ENCODE measurements around the gene DYNLRB1. TPM values are rescaled to one million over a fixed set of nuclear protein-coding genes. Genes with fewer than 3 reads are reported as not detected.

Gene DYNLRB1
- total and polyA plus RNA-seq, 2 of the 13 experiments (the other 11 are each of a cell fraction or from before 2014, with no cell fraction given), result 140 to 244 TPM

DNA sequence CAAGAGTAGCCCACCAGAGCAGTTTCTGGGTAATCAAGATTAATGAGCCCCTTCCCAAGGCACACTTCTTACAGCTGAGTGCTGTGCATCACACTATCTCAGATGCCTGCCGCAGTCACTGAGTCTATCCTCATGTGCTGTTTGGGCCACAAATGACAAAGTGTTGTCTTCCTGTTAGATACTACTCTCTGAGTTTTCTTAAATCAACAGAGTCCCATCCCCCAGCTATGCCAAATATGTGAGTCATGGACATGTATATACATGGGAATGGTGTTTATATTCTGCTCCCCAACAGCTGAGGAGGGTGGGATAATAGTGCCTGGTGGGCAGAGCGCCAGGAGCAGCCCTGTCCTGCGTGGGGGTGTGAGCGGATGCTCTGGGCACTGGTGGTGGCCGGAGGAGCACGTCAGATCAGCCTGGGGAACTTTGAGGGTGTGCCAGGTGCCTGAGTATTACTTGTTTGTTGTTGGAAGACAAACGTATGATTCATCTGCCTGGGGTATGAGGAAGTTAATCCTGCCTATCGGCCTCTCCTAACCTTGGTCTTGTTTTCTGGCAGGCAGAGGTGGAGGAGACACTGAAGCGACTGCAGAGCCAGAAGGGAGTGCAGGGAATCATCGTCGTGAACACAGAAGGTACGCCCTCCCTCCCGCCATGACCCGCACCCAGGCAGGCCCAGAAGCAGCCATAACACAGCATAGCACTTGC, 9.6 kb downstream of the DYNLRB1 start:
- ATAC-seq (peak; percentile 81), DNase-seq (ENCODE audit: low spot score) (peak; percentile 98), FAIRE-seq (peak; percentile 70)
- ChIA-PET POLR2A (interaction anchor here (1.6 to 2.6 kb wide), 5 partner anchors 10 to 223 kb away, joined by 4 to 32 read pairs (median 7); partner anchors contain the start of genes AHCY, DYNLRB1 and TP53INP2), CTCF (ENCODE audit: low intra/inter-chr PET ratio, low total read pairs) (interaction anchor here (0.6 kb wide), 1 partner anchor 264 kb away, joined by 3 read pairs; no protein-coding TSS in a partner anchor)
- peaks cover 56% of the 10 kb centered on the region for H3K4me1 ChIP-seq (ENCODE audit: insufficient read depth, low read length)
- H3K27me3 ChIP-seq (ENCODE audit: control insufficient read depth in 1 of 2, insufficient read depth in 2 of 2, low read length in 2 of 2), result no peaks in the 10 kb centered on the region
- H3K9me3 ChIP-seq (ENCODE audit: low read length), result no peaks in the 10 kb centered on the region
- in situ Hi-C loops (cut with HindIII; ENCODE audit: extremely low pct_ligation_motif_present, low pct_unique_long_range_greater_than_20kb), result no loop called here
- WGBS (ENCODE audit: low lambda C conversion rate), result 40% methylated on average over 14 of the region's 14 CpGs
- H2AFZ ChIP-seq (ENCODE audit: low read length), result no peak overlapping the region
- intact Hi-C loops (cut with micrococcal nuclease; ENCODE audit: unreplicated experiment), result loop anchor here (2.0 kb wide), 1 partner anchor 23 kb away; no protein-coding TSS in a partner anchor
- no TSS peak for BruUV-seq (replicated peaks)
- peaks cover 42% of the 10 kb centered on the region for H4K20me1 ChIP-seq (ENCODE audit: insufficient read depth, low read length)
- peak overlapping the region; percentile 51 for H3K27ac ChIP-seq (ENCODE audit: extremely low read length, insufficient read depth, low read length)
- peak overlapping the region; percentile 52 for H3K4me2 ChIP-seq (ENCODE audit: low read depth, low read length)
- H3K79me2 ChIP-seq (ENCODE audit: insufficient read depth, low read length), result peaks cover 56% of the 10 kb centered on the region
- 0 out of 6 replicates have a peak overlapping the region, but pooled peaks of 1 of the 3 experiments have one; percentile 12 for H3K4me3 ChIP-seq (replicated peaks in 1 of 3; ENCODE audit: insufficient read depth in 1 of 3, low read depth in 2 of 3, low read length in 3 of 3)
- peak overlapping the region; percentile 30 for H3K9ac ChIP-seq (ENCODE audit: insufficient read depth, low read depth, low read length)
- H3K36me3 ChIP-seq (replicated peaks in 1 of 2; ENCODE audit: control insufficient read depth in 1 of 2, insufficient read depth in 2 of 2, low read length in 2 of 2), result peaks cover 33 to 48% of the 10 kb centered on the region in 2 experiments
- TF ChIP-seq EED (CRISPR knock-in tag; IDR thresholded peaks at IDR 0.05) (no peak), ZNF615 (CRISPR knock-in tag; IDR thresholded peaks at IDR 0.05; ENCODE audit: borderline replicate concordance) (0 out of 2 replicates have a peak, but pooled peaks have one; percentile 30), NFE2 (CRISPR knock-in tag; IDR thresholded peaks at IDR 0.05) (no peak), REXO4 (CRISPR knock-in tag; IDR thresholded peaks at IDR 0.05; ENCODE audit: borderline replicate concordance) (no peak), SUZ12 (IDR thresholded peaks at IDR 0.05; ENCODE audit: low read depth, low read length) (no peak), BRD4 (CRISPR knock-in tag; IDR thresholded peaks at IDR 0.05) (peak; percentile 34; the same call in 1 of the 2 replicates), ZFY (CRISPR knock-in tag; IDR thresholded peaks at IDR 0.05) (peak; percentile 41; the same call in 1 of the 2 replicates), MAFK (conservative IDR thresholded peaks at IDR 0.05 in 1 of 2, IDR thresholded peaks at IDR 0.05 in 1 of 2; ENCODE audit: low read length in 2 of 2) (peak in 1 of 2 experiments; percentile 53; a peak in 3 of 4 replicates), ETV6 (CRISPR knock-in tag; conservative IDR thresholded peaks at IDR 0.05) (no peak; the same call in 1 of the 2 replicates), FOXK2 (IDR thresholded peaks at IDR 0.05) (peak; percentile 94), ZNF720 (CRISPR knock-in tag; IDR thresholded peaks at IDR 0.05) (no peak), ZNF44 (CRISPR knock-in tag; IDR thresholded peaks at IDR 0.05) (no peak), IKZF4 (CRISPR knock-in tag; IDR thresholded peaks at IDR 0.05; ENCODE audit: borderline replicate concordance, low read depth, not compliant biosample characterization) (peak; percentile 26), SCMH1 (CRISPR knock-in tag; IDR thresholded peaks at IDR 0.05; ENCODE audit: borderline replicate concordance) (no peak), MTA3 (CRISPR knock-in tag; IDR thresholded peaks at IDR 0.05) (no peak), POLR2AphosphoS2 (IDR thresholded peaks at IDR 0.05; ENCODE audit: low read depth, low read length) (no peak), MYC (CRISPR knock-in tag; IDR thresholded peaks at IDR 0.05; ENCODE audit: borderline replicate concordance) (peak; percentile 72; the same call in 1 of the 2 replicates), XRCC5 (optimal IDR thresholded peaks at IDR 0.05; ENCODE audit: low read length) (peak; percentile 92)
- TF ChIP-seq, protein P1, sequence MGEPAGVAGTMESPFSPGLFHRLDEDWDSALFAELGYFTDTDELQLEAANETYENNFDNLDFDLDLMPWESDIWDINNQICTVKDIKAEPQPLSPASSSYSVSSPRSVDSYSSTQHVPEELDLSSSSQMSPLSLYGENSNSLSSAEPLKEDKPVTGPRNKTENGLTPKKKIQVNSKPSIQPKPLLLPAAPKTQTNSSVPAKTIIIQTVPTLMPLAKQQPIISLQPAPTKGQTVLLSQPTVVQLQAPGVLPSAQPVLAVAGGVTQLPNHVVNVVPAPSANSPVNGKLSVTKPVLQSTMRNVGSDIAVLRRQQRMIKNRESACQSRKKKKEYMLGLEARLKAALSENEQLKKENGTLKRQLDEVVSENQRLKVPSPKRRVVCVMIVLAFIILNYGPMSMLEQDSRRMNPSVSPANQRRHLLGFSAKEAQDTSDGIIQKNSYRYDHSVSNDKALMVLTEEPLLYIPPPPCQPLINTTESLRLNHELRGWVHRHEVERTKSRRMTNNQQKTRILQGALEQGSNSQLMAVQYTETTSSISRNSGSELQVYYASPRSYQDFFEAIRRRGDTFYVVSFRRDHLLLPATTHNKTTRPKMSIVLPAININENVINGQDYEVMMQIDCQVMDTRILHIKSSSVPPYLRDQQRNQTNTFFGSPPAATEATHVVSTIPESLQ (CRISPR knock-in tag; conservative IDR thresholded peaks at IDR 0.05), result no peak
- TF ChIP-seq, protein P2, sequence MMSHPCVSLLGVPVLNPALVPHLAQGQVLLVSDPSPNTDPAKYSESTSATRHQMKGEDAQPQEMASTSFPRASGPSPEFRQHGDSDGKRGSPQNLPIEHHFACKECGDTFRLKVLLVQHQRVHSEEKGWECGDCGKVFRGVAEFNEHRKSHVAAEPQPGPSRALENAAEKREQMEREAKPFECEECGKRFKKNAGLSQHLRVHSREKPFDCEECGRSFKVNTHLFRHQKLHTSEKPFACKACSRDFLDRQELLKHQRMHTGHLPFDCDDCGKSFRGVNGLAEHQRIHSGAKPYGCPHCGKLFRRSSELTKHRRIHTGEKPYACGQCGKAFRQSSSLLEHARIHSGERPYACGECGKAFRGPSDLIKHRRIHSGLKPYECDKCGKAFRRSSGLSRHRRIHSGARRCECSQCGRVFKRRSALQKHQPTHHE (CRISPR knock-in tag; IDR thresholded peaks at IDR 0.05; ENCODE audit: borderline replicate concordance), result peak; percentile 90; the same call in 1 of the 2 replicates
- TF ChIP-seq, protein P3, sequence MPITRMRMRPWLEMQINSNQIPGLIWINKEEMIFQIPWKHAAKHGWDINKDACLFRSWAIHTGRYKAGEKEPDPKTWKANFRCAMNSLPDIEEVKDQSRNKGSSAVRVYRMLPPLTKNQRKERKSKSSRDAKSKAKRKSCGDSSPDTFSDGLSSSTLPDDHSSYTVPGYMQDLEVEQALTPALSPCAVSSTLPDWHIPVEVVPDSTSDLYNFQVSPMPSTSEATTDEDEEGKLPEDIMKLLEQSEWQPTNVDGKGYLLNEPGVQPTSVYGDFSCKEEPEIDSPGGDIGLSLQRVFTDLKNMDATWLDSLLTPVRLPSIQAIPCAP (CRISPR knock-in tag; IDR thresholded peaks at IDR 0.05; ENCODE audit: low read depth), result peak; percentile 47; the same call in 1 of the 2 replicates

Measured in HepG2 (cell line).